ENCODE measurements around the gene IFIT3.
"Not testable (repeated sequence)": the region's sequence is repeated elsewhere in the genome, so short reads cannot be mapped to it uniquely, and the experiment has no call there.

IFIT3 gene

DNA sequence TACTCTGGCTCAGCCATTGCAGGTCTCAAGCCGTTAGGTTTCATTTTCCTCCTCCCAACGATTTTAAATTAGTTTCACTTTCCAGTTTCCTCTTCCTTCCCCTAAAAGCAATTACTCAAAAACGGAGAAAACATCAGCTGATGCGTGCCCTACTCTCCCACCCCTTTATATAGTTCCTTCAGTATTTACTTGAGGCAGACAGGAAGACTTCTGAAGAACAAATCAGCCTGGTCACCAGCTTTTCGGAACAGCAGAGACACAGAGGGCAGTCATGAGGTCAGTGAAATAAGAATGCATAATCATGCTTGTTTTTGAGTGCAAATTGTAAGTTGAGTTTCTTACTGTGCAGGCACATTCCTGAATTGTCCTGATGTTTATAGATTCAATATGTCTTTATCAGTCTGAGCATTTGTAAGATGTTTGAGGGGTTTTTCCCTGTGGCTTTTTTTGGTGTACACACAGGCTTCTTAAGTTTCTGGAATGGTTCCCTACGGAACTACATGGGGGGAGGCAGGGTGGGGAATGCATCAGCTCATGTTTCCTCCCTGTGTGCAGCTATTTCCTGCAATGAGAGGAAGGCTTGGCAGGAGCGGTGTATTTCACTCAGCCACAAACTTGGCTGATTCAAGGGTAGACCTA is at the start of gene IFIT3:
Gene IFIT3 (plus strand): TSS at position 195 of the 639 bp plus-strand sequence. CDS start 77 bp downstream, at position 272.
- Mint-ChIP-seq H3K27ac (peak within 1 kb of the TSS; percentile 87), H3K27me3 (no peaks in the 10 kb centered on the region), H3K4me1 (peaks cover 53% of the 10 kb centered on the region), H3K36me3 (peaks cover 3% of the 10 kb centered on the region), H3K9me3 (no peaks in the 10 kb centered on the region), H3K4me3 (peak within 1 kb of the TSS; percentile 93)

GRCh38 chr10:89278034-89278535 is 49.7 kb upstream of the IFIT3 start:
- Mint-ChIP-seq H3K4me1 (no peaks in the 10 kb centered on the region), H3K27me3 (no peaks in the 10 kb centered on the region), H3K27ac (no peak overlapping the region), H3K36me3 (no peaks in the 10 kb centered on the region), H3K9me3 (no peaks in the 10 kb centered on the region), H3K4me3 (no peak overlapping the region)

GRCh38 chr10:89278900-89279392 is 48.9 kb upstream of the IFIT3 start:
- H3K4me1 Mint-ChIP-seq = no peaks in the 10 kb centered on the region
- H3K36me3 Mint-ChIP-seq = no peaks in the 10 kb centered on the region
- H3K4me3 Mint-ChIP-seq = no peak overlapping the region
- H3K27ac Mint-ChIP-seq = no peak overlapping the region
- H3K27me3 Mint-ChIP-seq = no peaks in the 10 kb centered on the region
- no peaks in the 10 kb centered on the region for H3K9me3 Mint-ChIP-seq

GRCh38 chr10:89279421-89279869 is 48.4 kb upstream of the IFIT3 start:
- H3K36me3 Mint-ChIP-seq = no peaks in the 10 kb centered on the region
- no peaks in the 10 kb centered on the region for H3K9me3 Mint-ChIP-seq
- H3K4me3 Mint-ChIP-seq = no peak overlapping the region
- H3K27me3 Mint-ChIP-seq = no peaks in the 10 kb centered on the region
- H3K4me1 Mint-ChIP-seq = no peaks in the 10 kb centered on the region
- H3K27ac Mint-ChIP-seq = no peak overlapping the region

GRCh38 chr10:89280508-89280907 is 47.3 kb upstream of the IFIT3 start:
- Mint-ChIP-seq H3K4me1 (no peaks in the 10 kb centered on the region), H3K27me3 (no peaks in the 10 kb centered on the region), H3K36me3 (no peaks in the 10 kb centered on the region), H3K27ac (no peak overlapping the region), H3K9me3 (no peaks in the 10 kb centered on the region), H3K4me3 (no peak overlapping the region)

DNA sequence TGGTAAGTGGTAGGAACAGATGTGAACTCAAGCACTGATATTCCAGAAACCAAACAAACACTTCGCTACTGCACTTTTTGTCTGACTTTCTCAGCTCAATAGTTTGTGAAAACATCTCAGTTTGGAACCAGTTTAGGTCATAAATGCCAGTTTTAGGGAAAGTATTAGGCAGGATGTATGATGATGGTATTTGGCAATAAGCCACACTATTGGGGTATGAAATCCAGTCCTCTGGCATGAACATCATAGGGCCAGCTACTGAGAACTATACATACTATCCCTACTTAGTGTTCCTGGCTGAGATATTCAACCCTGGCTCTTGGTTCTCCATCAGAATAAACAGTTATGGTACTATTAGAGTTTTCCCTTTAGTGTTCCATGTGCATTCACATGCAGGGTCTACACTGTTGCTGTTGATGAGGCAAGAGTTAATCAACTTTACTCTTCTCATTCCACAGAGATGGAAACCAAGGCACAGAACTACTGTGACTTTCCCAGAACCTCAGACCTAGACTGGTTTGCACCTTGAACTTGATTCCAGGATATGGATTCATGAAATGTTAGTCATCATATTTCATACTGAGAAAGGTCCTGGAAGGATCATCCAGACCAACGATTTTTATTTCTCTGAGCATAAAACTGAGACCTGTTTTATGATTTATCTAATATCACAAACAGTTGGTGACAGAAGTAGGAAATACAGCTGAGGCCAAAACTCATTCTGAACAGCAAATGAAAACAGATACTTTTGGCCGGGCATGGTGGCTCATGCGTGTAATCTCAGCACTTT is 46.0 kb upstream of the IFIT3 start:
- Mint-ChIP-seq H3K36me3 (no peaks in the 10 kb centered on the region), H3K4me1 (no peaks in the 10 kb centered on the region), H3K27me3 (no peaks in the 10 kb centered on the region), H3K4me3 (no peak overlapping the region), H3K9me3 (no peaks in the 10 kb centered on the region), H3K27ac (no peak overlapping the region)

DNA sequence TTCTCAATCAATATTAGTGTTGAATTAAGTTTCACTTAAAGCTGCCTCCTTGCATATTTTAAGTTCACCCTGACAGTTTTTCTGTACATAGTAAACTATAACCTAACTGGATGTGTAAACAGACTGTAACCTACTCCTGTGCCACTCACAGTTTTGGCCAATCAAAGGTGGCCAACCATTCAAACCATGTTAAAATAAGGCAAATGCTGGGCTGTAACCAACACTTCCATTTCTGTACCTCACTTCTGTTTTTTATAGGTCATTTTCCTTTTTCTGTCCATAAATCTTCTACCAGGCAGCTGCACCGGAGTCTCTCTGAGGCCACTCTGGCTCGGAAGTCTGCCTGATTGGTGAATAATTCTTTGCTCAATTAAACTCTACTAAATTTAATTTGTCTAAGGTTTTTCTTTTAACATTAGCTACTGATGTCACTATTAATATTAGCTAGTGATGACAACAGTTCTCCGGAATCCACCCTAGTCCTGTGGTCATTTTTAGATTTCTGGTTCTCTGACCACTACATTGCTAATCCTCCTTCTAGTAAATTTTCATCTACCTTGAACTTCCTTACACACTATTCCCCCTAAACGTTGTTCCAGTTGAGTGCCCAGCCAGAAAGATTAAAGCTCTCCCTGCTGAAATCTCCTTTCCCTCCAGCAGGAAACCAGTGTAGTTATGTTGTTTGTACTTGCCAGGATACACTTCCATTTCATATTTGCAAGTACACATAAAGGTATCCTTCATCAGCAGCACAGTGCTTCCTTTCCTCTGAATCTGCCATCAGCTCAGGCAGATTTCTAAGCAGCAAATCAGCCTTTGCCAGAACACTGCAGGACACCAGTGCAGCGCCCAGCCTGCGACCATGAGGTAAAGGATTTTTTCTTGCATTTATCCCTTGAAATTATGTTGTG is 44.5 kb upstream of the IFIT3 start:
- Mint-ChIP-seq H3K4me3 (no peak overlapping the region), H3K36me3 (no peaks in the 10 kb centered on the region), H3K27me3 (no peaks in the 10 kb centered on the region), H3K9me3 (no peaks in the 10 kb centered on the region), H3K4me1 (no peaks in the 10 kb centered on the region), H3K27ac (no peak overlapping the region)

GRCh38 chr10:89283936-89284475 is 43.8 kb upstream of the IFIT3 start:
- no peaks in the 10 kb centered on the region for H3K4me1 Mint-ChIP-seq
- no peaks in the 10 kb centered on the region for H3K27me3 Mint-ChIP-seq
- H3K36me3 Mint-ChIP-seq = no peaks in the 10 kb centered on the region
- no peak overlapping the region for H3K27ac Mint-ChIP-seq
- H3K4me3 Mint-ChIP-seq = no peak overlapping the region
- H3K9me3 Mint-ChIP-seq = no peaks in the 10 kb centered on the region

GRCh38 chr10:89284711-89285110 is 43.1 kb upstream of the IFIT3 start:
- not testable (repeated sequence) for H3K36me3 Mint-ChIP-seq, H3K4me1 Mint-ChIP-seq, H3K9me3 Mint-ChIP-seq, H3K27ac Mint-ChIP-seq, H3K27me3 Mint-ChIP-seq, H3K4me3 Mint-ChIP-seq

DNA sequence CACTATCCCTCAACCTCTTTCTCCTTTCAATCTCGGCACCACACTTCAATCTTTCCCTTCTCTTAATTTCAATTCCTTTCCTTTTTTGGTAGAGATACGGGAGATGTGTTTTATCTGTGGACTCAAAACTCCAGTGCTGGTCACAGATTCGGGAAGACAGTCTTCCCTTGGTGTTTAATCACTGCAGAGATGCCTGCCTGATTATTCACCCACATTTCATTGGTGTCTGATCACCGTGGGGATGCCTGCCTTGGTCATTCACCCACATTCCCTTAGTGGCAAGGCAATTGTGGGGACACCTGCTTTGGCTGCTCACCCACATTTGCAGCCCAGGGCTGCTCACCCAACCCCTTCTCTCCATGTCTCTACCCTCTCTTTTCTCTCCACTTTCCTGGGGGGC is 42.5 kb upstream of the IFIT3 start:
- not testable (repeated sequence) for H3K27ac Mint-ChIP-seq, H3K9me3 Mint-ChIP-seq, H3K4me3 Mint-ChIP-seq, H3K36me3 Mint-ChIP-seq, H3K4me1 Mint-ChIP-seq, H3K27me3 Mint-ChIP-seq

DNA sequence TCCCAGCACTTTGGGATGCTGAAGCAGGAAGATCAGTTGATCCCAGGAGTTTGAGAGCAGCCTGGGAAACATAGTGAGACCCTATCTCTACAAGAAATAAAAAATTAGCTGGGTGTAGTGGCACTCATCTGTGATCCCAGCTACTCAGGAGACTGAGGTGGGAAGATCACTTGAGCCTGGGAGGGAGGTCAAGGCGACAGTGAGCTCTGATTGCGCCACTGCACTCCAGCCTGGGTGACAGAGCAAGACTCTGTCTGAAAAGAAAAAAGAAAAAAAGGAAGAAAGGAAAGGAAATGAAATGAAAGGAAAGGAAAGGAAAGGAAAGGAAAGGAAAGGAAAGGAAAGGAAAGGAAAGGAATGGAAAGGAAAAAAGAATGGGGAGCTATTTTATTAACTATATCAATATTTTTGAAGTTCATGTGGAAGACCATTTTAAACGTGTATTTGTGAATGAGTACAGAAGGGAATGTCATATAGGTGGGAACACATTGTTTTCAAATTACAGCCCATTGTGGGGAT is 33.0 kb upstream of the IFIT3 start:
- Mint-ChIP-seq H3K27ac (peak overlapping the region; percentile 1), H3K4me1 (peaks cover 50% of the 10 kb centered on the region), H3K9me3 (peaks cover 6% of the 10 kb centered on the region), H3K36me3 (peaks cover 7% of the 10 kb centered on the region), H3K27me3 (no peaks in the 10 kb centered on the region), H3K4me3 (peak overlapping the region; percentile 53)

DNA sequence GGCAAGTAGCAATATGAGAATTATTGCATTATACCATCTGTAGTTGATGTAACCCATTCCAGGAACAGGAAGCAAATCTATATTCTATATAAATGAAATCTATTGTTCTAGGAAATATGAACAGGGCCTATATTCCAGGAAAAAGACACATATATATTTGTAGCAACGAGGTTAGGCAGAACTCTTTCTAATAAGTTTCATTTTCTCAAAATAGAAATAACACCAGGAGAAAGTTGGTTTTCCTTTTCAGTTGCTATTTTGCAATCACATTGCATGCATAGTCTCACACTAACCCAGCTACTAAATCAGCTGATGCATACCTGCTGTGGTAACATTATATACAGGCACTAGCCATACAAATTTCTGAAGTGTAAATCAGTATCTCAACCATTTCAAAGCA is 32.2 kb upstream of the IFIT3 start:
- no peak overlapping the region for H3K4me3 Mint-ChIP-seq
- H3K9me3 Mint-ChIP-seq = peaks cover 6% of the 10 kb centered on the region
- H3K27me3 Mint-ChIP-seq = no peaks in the 10 kb centered on the region
- no peak overlapping the region for H3K27ac Mint-ChIP-seq
- H3K4me1 Mint-ChIP-seq = peaks cover 58% of the 10 kb centered on the region
- H3K36me3 Mint-ChIP-seq = peaks cover 7% of the 10 kb centered on the region

- Mint-ChIP-seq H3K27me3 (no peaks in the 10 kb centered on the region), H3K27ac (no peak overlapping the region), H3K4me3 (no peak overlapping the region), H3K36me3 (peaks cover 7% of the 10 kb centered on the region), H3K9me3 (peaks cover 6% of the 10 kb centered on the region), H3K4me1 (peaks cover 64% of the 10 kb centered on the region)
These were observed 31.6 kb upstream of the IFIT3 start for GRCh38 chr10:89296220-89296648.

DNA sequence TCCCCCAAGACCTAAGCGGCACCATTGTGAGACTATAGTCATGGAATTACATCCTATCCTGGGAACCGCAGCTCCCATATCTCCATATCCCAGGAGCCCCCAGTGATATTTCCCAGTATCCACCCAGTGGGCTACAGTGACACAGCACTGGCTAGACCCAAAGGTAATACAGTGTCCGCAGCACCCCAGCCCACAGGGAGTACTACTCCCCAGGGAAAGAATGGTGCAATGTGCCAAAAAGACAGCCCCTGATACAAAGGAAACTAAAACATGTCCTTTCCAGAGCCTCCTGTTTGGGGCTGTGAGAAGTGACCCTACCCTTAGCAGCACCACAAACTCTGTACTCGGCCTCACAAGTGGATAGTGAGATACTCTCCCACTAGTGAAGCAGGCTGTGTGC is 30.4 kb upstream of the IFIT3 start:
- peaks cover 7% of the 10 kb centered on the region for H3K36me3 Mint-ChIP-seq
- no peak overlapping the region for H3K4me3 Mint-ChIP-seq
- H3K27ac Mint-ChIP-seq = no peak overlapping the region
- H3K4me1 Mint-ChIP-seq = peaks cover 72% of the 10 kb centered on the region
- no peaks in the 10 kb centered on the region for H3K27me3 Mint-ChIP-seq
- H3K9me3 Mint-ChIP-seq = peaks cover 6% of the 10 kb centered on the region

- Mint-ChIP-seq H3K4me3 (no peak overlapping the region), H3K4me1 (peaks cover 76% of the 10 kb centered on the region), H3K36me3 (peaks cover 7% of the 10 kb centered on the region), H3K9me3 (peaks cover 6% of the 10 kb centered on the region), H3K27ac (peak overlapping the region; percentile 68), H3K27me3 (no peaks in the 10 kb centered on the region)
These were observed 30.0 kb upstream of the IFIT3 start for GRCh38 chr10:89297791-89298190.

Measured in activated naive CD4-positive, alpha-beta T cell treated with anti-CD3 and anti-CD28 coated beads, Interleukin-2, amount 50 U/mL, for 24 hours (primary cell).